NCI-H146 treated with DMSO at 0.1 percent for 48 hours (cell line): ENCODE data around the gene ATG9B.
A peak's percentile ranks its signal among the peaks of the same experiment; 100 is the strongest.

Experiments used
- DNase-seq: peaks from one replicate; lab custom pipeline; 2025; ENCODE audit not compliant: unreplicated experiment; lab: John Stamatoyannopoulos, UW

ATG9B gene

GRCh38 chr7:150983893-150984368 is 40.4 kb downstream of the ATG9B start:
- no peak for DNase-seq

- no peak for DNase-seq
Measured at GRCh38 chr7:150982351-150982750, 41.9 kb downstream of the ATG9B start.

GRCh38 chr7:150981644-150982043 is 42.6 kb downstream of the ATG9B start:
- no peak for DNase-seq

- no peak for DNase-seq
Measured at GRCh38 chr7:150980663-150981062, 43.6 kb downstream of the ATG9B start.

- peak; percentile 22 for DNase-seq
Measured at GRCh38 chr7:150979713-150980390, 44.4 kb downstream of the ATG9B start.

GRCh38 chr7:150978126-150978789 is 46.0 kb downstream of the ATG9B start, which contains the start of gene KCNH2:
Gene KCNH2, minus strand, starts transcription at chr7:150978321. Its CDS starts 408 bp downstream, at chr7:150977913.
- DNase-seq: peak; percentile 57

GRCh38 chr7:150977382-150978125 is 46.7 kb downstream of the ATG9B start:
- DNase-seq: no peak

- DNase-seq: peak; percentile 34
Measured at GRCh38 chr7:150976529-150977381, 47.5 kb downstream of the ATG9B start.

- no peak for DNase-seq
Measured at GRCh38 chr7:150975536-150976319, 48.6 kb downstream of the ATG9B start.

- peak; percentile 59 for DNase-seq
Measured at GRCh38 chr7:150974468-150975391, 49.6 kb downstream of the ATG9B start.

GRCh38 chr7:150973571-150974451 is 50.5 kb downstream of the ATG9B start:
- DNase-seq: peak; percentile 85

- no peak for DNase-seq
Measured at GRCh38 chr7:150972741-150973140, 51.6 kb downstream of the ATG9B start.

GRCh38 chr7:150972023-150972468 is 52.2 kb downstream of the ATG9B start:
- DNase-seq: no peak

GRCh38 chr7:150971242-150972022 is 52.9 kb downstream of the ATG9B start:
- DNase-seq: no peak

- no peak for DNase-seq
Measured at GRCh38 chr7:150970424-150970823, 53.9 kb downstream of the ATG9B start.

GRCh38 chr7:150969475-150969874 is 54.8 kb downstream of the ATG9B start:
- no peak for DNase-seq

GRCh38 chr7:150968734-150969372 is 55.4 kb downstream of the ATG9B start:
- DNase-seq: no peak
